A549 (cell line): ENCODE results near the gene SGIP1. TPM values are rescaled to one million over a fixed set of nuclear protein-coding genes. Genes with fewer than 3 reads are reported as not detected.

Experiments used
- ATAC-seq, 2 experiments: fragments of 200-7000 bp in 1 of 2; fragments of >200 bp in 1 of 2; cut with Nextera tagmentation in 1 of 2; cut with Tn5 transposase in 1 of 2; 3 replicates each; pipeline versions ENCODE4 v1.8.0 to v1.9.1; 2018 to 2020; ENCODE audit warnings: mild to moderate bottlenecking in 1 of 2, moderate library complexity in 1 of 2
- CTCF ChIA-PET: fragments of 300-600 bp; sonication (Branson Sonifier 250); formaldehyde crosslinking; extraction: SDS; loops from one replicate; lab custom pipeline; 2021; ENCODE audit warnings: antibody characterized with exemption, inconsistent platforms; lab: Yijun Ruan, JAX
- POLR2A ChIA-PET: fragments of 350-600 bp; formaldehyde crosslinking; extraction: SDS; loops from one replicate; lab custom pipeline; 2021; ENCODE audit warnings: antibody characterized with exemption, inconsistent platforms; lab: Yijun Ruan, JAX
- DNase-seq, 2 experiments: peaks; one replicate each; pipeline versions ENCODE4 v3.0.0 to v3.0.0-alpha.2; 2011 to 2016; ENCODE audit warnings: low read depth in 1 of 2, low spot score in 1 of 2
- FAIRE-seq: peaks from 2 replicates; lab custom pipeline; 2011; peaks lifted over from hg19 to GRCh38; lab: Jason Lieb, UNC
- H3K27ac ChIP-seq, 2 experiments: fragments of >200 bp; sonication (Bioruptor Twin); formaldehyde crosslinking; 3 replicates each; pipeline ENCODE4 v1.5.1; 2016 to 2017
- H3K4me1 ChIP-seq: fragments of >200 bp; sonication (Bioruptor Twin); formaldehyde crosslinking; 3 replicates; pipeline ENCODE4 v1.6.1; 2016
- H3K4me2 ChIP-seq: fragments of >200 bp; sonication (Bioruptor Twin); formaldehyde crosslinking; 3 replicates; pipeline ENCODE4 v1.6.1; 2016
- H3K4me3 ChIP-seq: fragments of >200 bp; sonication (Bioruptor Twin); formaldehyde crosslinking; 3 replicates; pipeline ENCODE4 v1.5.1; 2016
- H3K9me3 ChIP-seq: fragments of >200 bp; sonication (Bioruptor Twin); formaldehyde crosslinking; 3 replicates; pipeline ENCODE4 v1.6.1; 2016
- EHMT2 ChIP-seq: fragments of 200-600 bp; sonication (generic); IDR thresholded peaks from 2 replicates; pipeline ENCODE4 v1.6.1; 2016; ENCODE audit warnings: antibody characterized with exemption, low read depth, mild to moderate bottlenecking, moderate library complexity
- EP300 ChIP-seq, 2 experiments: fragments of >200 bp; sonication (Bioruptor Twin); formaldehyde crosslinking; IDR thresholded peaks; 2 replicates in 1 of 2; 3 replicates in 1 of 2; pipeline ENCODE4 v1.6.1; 2016 to 2017
- KDM1A ChIP-seq: fragments of 200-600 bp; sonication (generic); IDR thresholded peaks from 2 replicates; pipeline ENCODE4 v1.6.1; 2016; ENCODE audit warnings: low read depth, mild to moderate bottlenecking
- MAZ ChIP-seq: fragments of 150-350 bp; IDR thresholded peaks from 2 replicates; pipeline ENCODE4 v1.6.1; 2014; ENCODE audit warnings: antibody characterized with exemption, low read depth, low read length, borderline replicate concordance
- NR3C1 ChIP-seq: fragments of >200 bp; sonication (Bioruptor Twin); formaldehyde crosslinking; IDR thresholded peaks from 3 replicates; pipeline ENCODE4 v1.6.1; 2017
- POLR2A ChIP-seq: IDR thresholded peaks from 2 replicates; pipeline ENCODE4 v1.6.1; 2012; ENCODE audit warnings: mild to moderate bottlenecking, low read length
- RARB ChIP-seq: fragments of 250-450 bp; sonication (Bioruptor Pico); IDR thresholded peaks from 2 replicates; pipeline ENCODE4 v1.8.0; 2021; ENCODE audit warnings: mild to moderate bottlenecking, moderate library complexity
- RCOR1 ChIP-seq: fragments of 150-350 bp; IDR thresholded peaks from 2 replicates; pipeline ENCODE4 v1.6.1; 2014; ENCODE audit warnings: antibody characterized with exemption, low read length, low read depth
- ZC3H11A ChIP-seq: fragments of 450-650 bp; IDR thresholded peaks from 2 replicates; pipeline ENCODE4 v1.6.1; 2014; ENCODE audit warnings: antibody characterized with exemption, mild to moderate bottlenecking
- ZNF302 ChIP-seq: fragments of 250-450 bp; sonication (Bioruptor Pico); IDR thresholded peaks from 2 replicates; pipeline ENCODE4 v1.9.0; 2021; ENCODE audit warnings: inconsistent platforms, mild to moderate bottlenecking, moderate library complexity
- WGBS: methylation state at CpG from one replicate; pipeline ENCODE4 v1.1.6; 2017; ENCODE audit errors: missing lambda C conversion rate; 5-methylcytosine and 5-hydroxymethylcytosine counted together
- polyA plus RNA-seq, 4 experiments: library from polyadenylated mRNA; depleted of rRNA in 3 of 4; stranded (reverse); fragments of >200 nt; fragmentation: RNase III in 1 of 4; extraction: RNeasy Plus Mini Kit Qiagen cat#74134 plus additional on column Dnase treatment in 1 of 4; gene quantifications; 2 replicates in 3 of 4; 3 replicates in 1 of 4; pipeline ENCODE4 v1.2.3, GENCODE V29; 2011 to 2017
- TF ChIP-seq, protein P1 (sequence below): fragments of 150-350 bp; IDR thresholded peaks from 2 replicates; pipeline ENCODE4 v1.6.1; 2014; ENCODE audit warnings: low read depth, mild to moderate bottlenecking, low read length
- TF ChIP-seq, protein P2 (sequence below): IDR thresholded peaks from 2 replicates; pipeline ENCODE4 v1.6.1; 2012; ENCODE audit warnings: low read depth, borderline replicate concordance
- TF ChIP-seq, protein P3 (sequence below): fragments of >200 bp; sonication (Bioruptor Twin); formaldehyde crosslinking; IDR thresholded peaks from 2 replicates; pipeline ENCODE4 v1.6.1; 2016
- TF ChIP-seq, protein P4 (sequence below): fragments of 250-450 bp; sonication (Bioruptor Pico); IDR thresholded peaks from 2 replicates; pipeline ENCODE4 v1.5.0; 2020; ENCODE audit warnings: low read depth, mild to moderate bottlenecking, moderate library complexity

SGIP1 gene
- polyA plus RNA-seq, 2 of the 4 experiments (the other 2 are of a cell fraction): not detected

DNA sequence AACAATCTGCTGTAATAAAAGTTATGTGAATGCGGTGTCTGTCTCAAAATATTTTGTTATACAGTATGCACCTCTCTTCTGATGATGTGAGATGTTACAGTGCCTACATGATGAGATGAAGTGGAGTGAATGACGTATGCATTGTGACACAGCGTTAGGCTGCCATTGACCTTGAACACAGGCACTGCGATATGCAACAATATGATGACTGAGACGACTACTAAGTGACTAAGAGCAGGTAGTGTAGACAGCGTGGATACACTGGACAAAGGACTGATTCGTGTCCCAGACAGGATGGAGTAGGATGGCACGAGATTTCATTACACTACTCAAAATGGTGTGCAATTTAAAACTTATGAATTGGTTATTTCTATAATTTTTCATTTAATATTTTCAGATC, 8.4 kb downstream of the SGIP1 start:
- WGBS: 74% methylated on average over 8 of the region's 8 CpGs

DNA sequence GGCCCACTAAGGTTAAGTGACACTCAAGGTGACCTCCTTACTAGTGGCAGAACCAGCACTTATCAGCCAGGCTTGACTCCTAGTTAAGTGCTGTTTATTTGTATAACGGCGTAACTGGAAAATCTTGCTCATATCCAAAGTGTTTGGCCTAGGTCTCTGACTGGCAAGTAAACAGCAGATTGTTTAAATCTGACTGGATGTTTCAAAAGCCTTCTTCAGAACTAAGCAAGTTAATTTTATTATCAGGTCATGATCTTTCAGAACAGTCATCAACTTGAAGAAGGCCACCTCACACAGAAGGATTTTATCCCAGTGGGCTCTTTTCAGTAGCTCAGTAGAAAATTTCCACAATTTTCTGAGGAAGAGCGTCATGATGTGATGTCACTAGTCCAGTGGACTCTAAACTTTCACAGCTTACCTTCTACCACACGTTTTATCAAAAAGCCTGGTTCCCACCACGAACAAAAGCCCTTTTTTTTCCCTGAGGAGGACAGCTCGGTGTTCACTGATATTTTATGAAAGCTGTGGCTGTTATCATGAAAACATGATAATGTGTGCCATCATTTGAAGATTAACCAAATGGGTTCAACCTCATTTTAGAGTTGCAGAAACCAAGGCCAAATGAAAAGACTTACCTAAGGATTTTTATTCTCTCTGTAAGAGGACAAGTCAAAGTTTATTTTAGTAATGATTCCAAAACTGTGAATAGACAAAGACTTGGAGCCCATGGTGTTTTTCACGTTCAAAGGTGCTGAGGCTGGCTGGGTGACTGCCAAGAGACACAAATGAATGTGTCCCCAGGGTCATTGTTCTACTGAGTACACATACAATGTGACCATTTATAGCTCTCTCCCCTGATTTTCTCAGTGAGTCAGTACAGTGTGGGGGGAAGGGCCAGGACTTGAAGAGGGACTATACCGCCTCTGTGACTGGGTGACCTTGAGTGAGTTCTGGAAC, 9.1 kb downstream of the SGIP1 start:
- H3K4me1 ChIP-seq: peaks cover 13% of the 10 kb centered on the region; the same call in 2 of the 3 replicates
- peak overlapping the region; percentile 28; the same call in 1 of the 3 replicates for H3K4me2 ChIP-seq
- no peak overlapping the region for H3K27ac ChIP-seq
- CTCF ChIA-PET: no interaction called here
- 48% methylated on average over 7 of the region's 8 CpGs for WGBS
- DNase-seq (peak in 1 of 2 experiments; percentile 17), ATAC-seq (no peak), FAIRE-seq (no peak)
- POLR2A ChIA-PET: no interaction called here
- H3K9me3 ChIP-seq: no peaks in the 10 kb centered on the region
- no peak overlapping the region for H3K4me3 ChIP-seq
- TF ChIP-seq RCOR1 (no peak), POLR2A (no peak), MAZ (no peak)
- TF ChIP-seq, protein P1, sequence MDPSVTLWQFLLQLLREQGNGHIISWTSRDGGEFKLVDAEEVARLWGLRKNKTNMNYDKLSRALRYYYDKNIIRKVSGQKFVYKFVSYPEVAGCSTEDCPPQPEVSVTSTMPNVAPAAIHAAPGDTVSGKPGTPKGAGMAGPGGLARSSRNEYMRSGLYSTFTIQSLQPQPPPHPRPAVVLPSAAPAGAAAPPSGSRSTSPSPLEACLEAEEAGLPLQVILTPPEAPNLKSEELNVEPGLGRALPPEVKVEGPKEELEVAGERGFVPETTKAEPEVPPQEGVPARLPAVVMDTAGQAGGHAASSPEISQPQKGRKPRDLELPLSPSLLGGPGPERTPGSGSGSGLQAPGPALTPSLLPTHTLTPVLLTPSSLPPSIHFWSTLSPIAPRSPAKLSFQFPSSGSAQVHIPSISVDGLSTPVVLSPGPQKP: no peak

More for the DNA sequence above, 8.4 kb downstream of the SGIP1 start:
- Histone ChIP-seq H3K4me2 (no peak overlapping the region), H3K4me3 (no peak overlapping the region), H3K27ac (no peak overlapping the region), H3K9me3 (no peaks in the 10 kb centered on the region), H3K4me1 (peaks cover 13% of the 10 kb centered on the region; the same call in 2 of the 3 replicates)
- POLR2A ChIA-PET: no interaction called here
- ATAC-seq (no peak), FAIRE-seq (no peak), DNase-seq (no peak)
- TF ChIP-seq RCOR1 (no peak), EHMT2 (no peak), RARB (CRISPR knock-in tag) (no peak), NR3C1 (no peak), ZNF302 (CRISPR knock-in tag) (no peak)
- TF ChIP-seq, protein P2, sequence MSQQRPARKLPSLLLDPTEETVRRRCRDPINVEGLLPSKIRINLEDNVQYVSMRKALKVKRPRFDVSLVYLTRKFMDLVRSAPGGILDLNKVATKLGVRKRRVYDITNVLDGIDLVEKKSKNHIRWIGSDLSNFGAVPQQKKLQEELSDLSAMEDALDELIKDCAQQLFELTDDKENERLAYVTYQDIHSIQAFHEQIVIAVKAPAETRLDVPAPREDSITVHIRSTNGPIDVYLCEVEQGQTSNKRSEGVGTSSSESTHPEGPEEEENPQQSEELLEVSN: no peak
- TF ChIP-seq, protein P3, sequence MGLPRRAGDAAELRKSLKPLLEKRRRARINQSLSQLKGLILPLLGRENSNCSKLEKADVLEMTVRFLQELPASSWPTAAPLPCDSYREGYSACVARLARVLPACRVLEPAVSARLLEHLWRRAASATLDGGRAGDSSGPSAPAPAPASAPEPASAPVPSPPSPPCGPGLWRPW: no peak
- CTCF ChIA-PET: no interaction called here

DNA sequence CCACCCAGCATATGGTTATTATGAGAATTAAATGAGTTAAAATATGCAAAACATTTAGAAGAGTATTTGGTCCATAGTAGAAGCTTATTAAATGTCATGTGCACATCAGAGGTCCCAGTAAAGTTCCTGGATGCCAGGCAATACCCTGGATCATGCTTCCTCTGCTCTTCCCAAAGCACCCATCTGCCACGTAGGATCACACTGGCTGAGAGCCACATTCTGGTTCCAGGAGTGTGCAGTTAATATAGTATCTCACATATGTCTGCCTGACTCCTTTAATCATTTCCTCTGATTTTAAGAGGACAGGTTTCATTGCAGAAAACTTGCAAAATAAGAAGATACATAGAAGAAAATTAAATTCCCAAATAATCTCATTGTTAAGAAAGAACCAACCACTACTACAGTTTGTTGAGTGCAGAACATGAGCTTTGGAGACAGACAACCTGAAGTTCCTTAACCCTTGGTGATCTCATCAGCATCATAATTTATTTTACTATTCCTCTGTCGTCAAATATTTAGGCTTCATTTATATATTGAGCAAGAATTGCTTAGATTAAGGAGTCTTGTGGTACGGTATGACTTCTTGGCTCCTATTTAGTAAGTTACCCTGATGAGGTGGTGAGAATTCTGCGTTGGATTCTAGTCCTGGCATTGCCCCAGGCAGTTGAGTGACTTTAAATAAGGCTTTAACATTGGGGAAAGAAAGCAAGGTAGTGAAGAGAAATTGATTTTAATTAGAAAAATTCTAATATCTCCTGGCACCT, 12.3 kb downstream of the SGIP1 start:
- TF ChIP-seq EP300 (IDR thresholded peaks at IDR 0.05): no peak
- TF ChIP-seq KDM1A: no peak
- TF ChIP-seq, protein P4, sequence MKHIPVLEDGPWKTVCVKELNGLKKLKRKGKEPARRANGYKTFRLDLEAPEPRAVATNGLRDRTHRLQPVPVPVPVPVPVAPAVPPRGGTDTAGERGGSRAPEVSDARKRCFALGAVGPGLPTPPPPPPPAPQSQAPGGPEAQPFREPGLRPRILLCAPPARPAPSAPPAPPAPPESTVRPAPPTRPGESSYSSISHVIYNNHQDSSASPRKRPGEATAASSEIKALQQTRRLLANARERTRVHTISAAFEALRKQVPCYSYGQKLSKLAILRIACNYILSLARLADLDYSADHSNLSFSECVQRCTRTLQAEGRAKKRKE (CRISPR knock-in tag): no peak
- no peak for TF ChIP-seq ZC3H11A
- TF ChIP-seq, all 56 proteins: peak for 0
- no peaks in the 10 kb centered on the region for H3K9me3 ChIP-seq
- CTCF ChIA-PET: interaction anchor here (1.6 to 2.4 kb wide), 2 partner anchors 11 to 19 kb away, joined by 3 to 5 read pairs; no protein-coding TSS in a partner anchor
- DNase-seq (no peak), ATAC-seq (no peak), FAIRE-seq (no peak)
- POLR2A ChIA-PET: no interaction called here
- H3K4me3 ChIP-seq: no peak overlapping the region
- no peak overlapping the region for H3K27ac ChIP-seq
- H3K4me2 ChIP-seq: no peak overlapping the region
- peaks cover 13% of the 10 kb centered on the region; the same call in 2 of the 3 replicates for H3K4me1 ChIP-seq
- 35% methylated on average over 4 of the region's 4 CpGs for WGBS
